ENCODE results near the gene TAF4.
A peak's percentile ranks its signal among the peaks of the same experiment; 100 is the strongest.

TAF4 gene

GRCh38 chr20:62045529-62046285 is 20.0 kb downstream of the TAF4 start:
- no peak for DNase-seq (ENCODE audit: low read depth, low spot score)
- no peak overlapping the region for H3K27ac ChIP-seq

- DNase-seq (ENCODE audit: low read depth, low spot score), result no peak
- no peak overlapping the region for H3K27ac ChIP-seq
Measured at GRCh38 chr20:62045118-62045517, 20.6 kb downstream of the TAF4 start.

GRCh38 chr20:62044631-62045030 is 21.1 kb downstream of the TAF4 start:
- no peak overlapping the region for H3K27ac ChIP-seq

GRCh38 chr20:62043131-62043914 is 22.4 kb downstream of the TAF4 start:
- DNase-seq (ENCODE audit: low read depth, low spot score), result no peak
- H3K27ac ChIP-seq, result no peak overlapping the region

More at GRCh38 chr20:62044631-62045030, 21.1 kb downstream of the TAF4 start:
- DNase-seq (ENCODE audit: low read depth, low spot score), result no peak

GRCh38 chr20:62042025-62042820 is 23.5 kb downstream of the TAF4 start:
- DNase-seq (ENCODE audit: low read depth, low spot score), result no peak
- no peak overlapping the region for H3K27ac ChIP-seq

- DNase-seq (ENCODE audit: low read depth, low spot score), result no peak
- H3K27ac ChIP-seq, result no peak overlapping the region
Measured at GRCh38 chr20:62040933-62041332, 24.7 kb downstream of the TAF4 start.

- DNase-seq (ENCODE audit: low read depth, low spot score), result no peak
- no peak overlapping the region for H3K27ac ChIP-seq
Measured at GRCh38 chr20:62040381-62040922, 25.2 kb downstream of the TAF4 start.

GRCh38 chr20:62039738-62040137 is 25.9 kb downstream of the TAF4 start:
- DNase-seq (ENCODE audit: low read depth, low spot score), result no peak
- H3K27ac ChIP-seq, result no peak overlapping the region

GRCh38 chr20:62032609-62033368 is 32.9 kb downstream of the TAF4 start:
- DNase-seq (ENCODE audit: low read depth, low spot score), result no peak
- H3K27ac ChIP-seq, result no peak overlapping the region

- no peak for DNase-seq (ENCODE audit: low read depth, low spot score)
- H3K27ac ChIP-seq, result peak overlapping the region; percentile 25
Measured at GRCh38 chr20:62031462-62032092, 34.1 kb downstream of the TAF4 start.

- peak; percentile 18 for DNase-seq (ENCODE audit: low read depth, low spot score)
- H3K27ac ChIP-seq, result peak overlapping the region; percentile 25
Measured at GRCh38 chr20:62030834-62031434, 34.7 kb downstream of the TAF4 start.

GRCh38 chr20:62030357-62030756 is 35.3 kb downstream of the TAF4 start:
- DNase-seq (ENCODE audit: low read depth, low spot score), result no peak
- no peak overlapping the region for H3K27ac ChIP-seq

- DNase-seq (ENCODE audit: low read depth, low spot score), result no peak
- no peak overlapping the region for H3K27ac ChIP-seq
Measured at GRCh38 chr20:62029949-62030348, 35.7 kb downstream of the TAF4 start.

GRCh38 chr20:62029296-62029695 is 36.4 kb downstream of the TAF4 start:
- H3K27ac ChIP-seq, result no peak overlapping the region
- DNase-seq (ENCODE audit: low read depth, low spot score), result no peak

GRCh38 chr20:62028384-62028783 is 37.3 kb downstream of the TAF4 start:
- DNase-seq (ENCODE audit: low read depth, low spot score), result no peak
- H3K27ac ChIP-seq, result no peak overlapping the region

GRCh38 chr20:62027698-62028321 is 37.9 kb downstream of the TAF4 start:
- no peak overlapping the region for H3K27ac ChIP-seq
- no peak for DNase-seq (ENCODE audit: low read depth, low spot score)

GRCh38 chr20:62027116-62027515 is 38.6 kb downstream of the TAF4 start:
- H3K27ac ChIP-seq, result no peak overlapping the region
- DNase-seq (ENCODE audit: low read depth, low spot score), result no peak

GRCh38 chr20:62026564-62026856 is 39.2 kb downstream of the TAF4 start:
- H3K27ac ChIP-seq, result no peak overlapping the region
- no peak for DNase-seq (ENCODE audit: low read depth, low spot score)

Data from epithelial cell of prostate (primary cell).